Upper lobe of left lung (tissue), 6 donors: ENCODE results near the gene P3H2. TPM values are rescaled to one million over a fixed set of nuclear protein-coding genes. Genes with fewer than 3 reads are reported as not detected.

Experiments
- ATAC-seq, 2 donors: fragments of 200-7000 bp; cut with Tn5 transposase; one replicate each; pipeline ENCODE4 v1.9.1; 2022; ENCODE audit warnings: mild to moderate bottlenecking in 2 of 2, moderate library complexity in 2 of 2; ENCODE audit not compliant: low FRiP score in 2 of 2
- DNase-seq, 2 donors: peaks; one replicate each; pipeline ENCODE4 v3.0.0-alpha.2; 2019 to 2020
- H3K27ac ChIP-seq, 4 donors: fragments of 200-600 bp; sonication (generic); one replicate each; pipeline ENCODE4 v1.5.1; 2016 to 2019
- H3K27me3 ChIP-seq, 4 donors: fragments of 200-600 bp; sonication (generic); one replicate each; pipeline ENCODE4 v1.5.1; 2017 to 2019
- H3K36me3 ChIP-seq, 4 donors: fragments of 200-600 bp; sonication (generic); one replicate each; pipeline ENCODE4 v1.5.1; 2016 to 2019
- H3K4me1 ChIP-seq, 4 donors: fragments of 200-600 bp; sonication (generic); one replicate each; pipeline ENCODE4 v1.5.1; 2018 to 2019
- H3K4me3 ChIP-seq, 4 donors: fragments of 200-600 bp; sonication (generic); one replicate each; pipeline ENCODE4 v1.5.1; 2017 to 2019; ENCODE audit warnings: mild to moderate bottlenecking in 2 of 4, moderate library complexity in 1 of 4
- H3K9me3 ChIP-seq, 4 donors: fragments of 200-600 bp; sonication (generic); one replicate each; pipeline ENCODE4 v1.5.1; 2018 to 2019
- CTCF ChIP-seq, 6 experiments: fragments of 450-650 bp in 4 of 6; fragments of 200-600 bp in 2 of 6; sonication (generic) in 2 of 6; IDR thresholded peaks; one replicate each; pipeline ENCODE4 v1.5.1; 2016 to 2019; ENCODE audit warnings: antibody characterized with exemption in 6 of 6
- EP300 ChIP-seq, 4 donors: sonication (generic); formaldehyde crosslinking; IDR thresholded peaks; one replicate each; pipeline ENCODE4 v1.5.1; 2017; ENCODE audit warnings: antibody characterized with exemption in 4 of 4, control low read depth in 2 of 4
- POLR2A ChIP-seq, 4 donors: fragments of 450-650 bp; IDR thresholded peaks; one replicate each; pipeline ENCODE4 v1.5.1; 2016 to 2017; ENCODE audit warnings: antibody characterized with exemption in 4 of 4, mild to moderate bottlenecking in 2 of 4
- POLR2AphosphoS5 ChIP-seq, 2 donors: sonication (generic); formaldehyde crosslinking; IDR thresholded peaks; one replicate each; pipeline ENCODE4 v1.5.1; 2017; ENCODE audit warnings: antibody characterized with exemption in 2 of 2
- WGBS, 2 donors: methylation state at CpG; one replicate each; pipeline ENCODE4 v1.1.5; 2017 to 2018; 5-methylcytosine and 5-hydroxymethylcytosine counted together
- total RNA-seq, 6 donors: library from RNA; depleted of rRNA in 4 of 6; stranded (reverse); fragments of >200 nt in 4 of 6; gene quantifications; one replicate each; pipeline versions ENCODE4 v1.1.0 to v1.2.1, GENCODE V29; 2016 to 2021
- donor health status: DM: no; HTN: no; CAD: no; lungs with moderate emphysema.
- donor health status: DM: no; HTN: yes; CAD: no; lungs with severe emphysema.

The P3H2 gene
- total RNA-seq, 6 donors from 2014 or later: 42.2 to 114 (median 63.0) TPM

GRCh38 chr3:190101320-190102011 is 19.2 kb downstream of the P3H2 start:
- peak overlapping the region in 2 of 4 donors; percentile 5 to 42 for H3K27ac ChIP-seq
- 28 to 31% methylated on average over 8 of the region's 8 CpGs for WGBS, 2 donors

GRCh38 chr3:190099099-190099498 is 21.6 kb downstream of the P3H2 start:
- TF ChIP-seq POLR2AphosphoS5 (IDR thresholded peaks at IDR 0.05): no peak
- no peak for TF ChIP-seq EP300 (IDR thresholded peaks at IDR 0.05)
- TF ChIP-seq POLR2A (IDR thresholded peaks at IDR 0.05): no peak
- no peak for TF ChIP-seq CTCF (IDR thresholded peaks at IDR 0.05)
- H3K4me1 ChIP-seq: peaks cover 0 to 6% (median 4%) of the 10 kb centered on the region in 4 donors
- ATAC-seq (no peak), DNase-seq (no peak)
- no peaks in the 10 kb centered on the region for H3K9me3 ChIP-seq
- no peak overlapping the region for H3K4me3 ChIP-seq
- H3K27me3 ChIP-seq: no peaks in the 10 kb centered on the region
- no peak overlapping the region for H3K27ac ChIP-seq
- H3K36me3 ChIP-seq: no peaks in the 10 kb centered on the region
- WGBS, 2 donors: 78 to 89% methylated on average over 6 of the region's 6 CpGs

More at GRCh38 chr3:190101320-190102011, 19.2 kb downstream of the P3H2 start:
- H3K4me1 ChIP-seq: peaks cover 0 to 6% (median 2%) of the 10 kb centered on the region in 4 donors
- H3K9me3 ChIP-seq: no peaks in the 10 kb centered on the region
- peak overlapping the region in 1 of 4 donors; percentile 16 for H3K4me3 ChIP-seq
- H3K27me3 ChIP-seq: no peaks in the 10 kb centered on the region
- ATAC-seq: peak in 1 of 2 donors; percentile 23
- no peak for TF ChIP-seq EP300 (IDR thresholded peaks at IDR 0.05)
- no peak for TF ChIP-seq CTCF (IDR thresholded peaks at IDR 0.05)
- no peak for TF ChIP-seq POLR2AphosphoS5 (IDR thresholded peaks at IDR 0.05)
- TF ChIP-seq POLR2A (IDR thresholded peaks at IDR 0.05): no peak
- H3K36me3 ChIP-seq: no peaks in the 10 kb centered on the region
- DNase-seq: no peak

- Histone ChIP-seq H3K27ac (no peak overlapping the region), H3K9me3 (no peaks in the 10 kb centered on the region), H3K4me1 (peaks cover 0 to 10% (median 5%) of the 10 kb centered on the region in 4 donors), H3K4me3 (no peak overlapping the region), H3K36me3 (no peaks in the 10 kb centered on the region), H3K27me3 (no peaks in the 10 kb centered on the region)
- 62 to 77% methylated on average over 3 of the region's 3 CpGs for WGBS, 2 donors
- no peak for DNase-seq
- no peak for TF ChIP-seq EP300 (IDR thresholded peaks at IDR 0.05)
- no peak for TF ChIP-seq POLR2A (IDR thresholded peaks at IDR 0.05)
- no peak for TF ChIP-seq CTCF (IDR thresholded peaks at IDR 0.05)
- no peak for ATAC-seq
Observed at GRCh38 chr3:190097617-190098016, 23.1 kb downstream of the P3H2 start.

- no peaks in the 10 kb centered on the region for H3K9me3 ChIP-seq
- no peak overlapping the region for H3K4me3 ChIP-seq
- WGBS, 2 donors: 85 to 94% methylated on average over 4 of the region's 4 CpGs
- H3K4me1 ChIP-seq: peaks cover 0 to 16% (median 5%) of the 10 kb centered on the region in 4 donors
- H3K27me3 ChIP-seq: no peaks in the 10 kb centered on the region
- no peak overlapping the region for H3K27ac ChIP-seq
- no peaks in the 10 kb centered on the region for H3K36me3 ChIP-seq
- ATAC-seq (no peak), DNase-seq (no peak)
- TF ChIP-seq EP300 (IDR thresholded peaks at IDR 0.05): no peak
- no peak for TF ChIP-seq POLR2AphosphoS5 (IDR thresholded peaks at IDR 0.05)
- no peak for TF ChIP-seq POLR2A (IDR thresholded peaks at IDR 0.05)
- no peak for TF ChIP-seq CTCF (IDR thresholded peaks at IDR 0.05)
Observed at GRCh38 chr3:190097025-190097424, 23.7 kb downstream of the P3H2 start.

GRCh38 chr3:190096345-190096744 is 24.4 kb downstream of the P3H2 start:
- TF ChIP-seq EP300 (IDR thresholded peaks at IDR 0.05) (no peak), POLR2A (IDR thresholded peaks at IDR 0.05) (no peak), POLR2AphosphoS5 (IDR thresholded peaks at IDR 0.05) (no peak), CTCF (IDR thresholded peaks at IDR 0.05) (no peak)
- Histone ChIP-seq H3K9me3 (no peaks in the 10 kb centered on the region), H3K36me3 (no peaks in the 10 kb centered on the region), H3K4me3 (no peak overlapping the region), H3K27me3 (no peaks in the 10 kb centered on the region), H3K4me1 (peaks cover 0 to 20% (median 0%) of the 10 kb centered on the region in 4 donors), H3K27ac (no peak overlapping the region)
- ATAC-seq (no peak), DNase-seq (no peak)
- WGBS, 2 donors: 87 to 89% methylated on average over 4 of the region's 4 CpGs
